DMS153 treated with DMSO at 0.1 percent for 48 hours (cell line): ENCODE measurements around the gene OR56A3.
A peak's percentile ranks its signal among the peaks of the same experiment; 100 is the strongest.

Experiments
- DNase-seq: peaks from one replicate; lab custom pipeline; 2025; ENCODE audit not compliant: unreplicated experiment; lab: John Stamatoyannopoulos, UW

OR56A3 gene

DNA sequence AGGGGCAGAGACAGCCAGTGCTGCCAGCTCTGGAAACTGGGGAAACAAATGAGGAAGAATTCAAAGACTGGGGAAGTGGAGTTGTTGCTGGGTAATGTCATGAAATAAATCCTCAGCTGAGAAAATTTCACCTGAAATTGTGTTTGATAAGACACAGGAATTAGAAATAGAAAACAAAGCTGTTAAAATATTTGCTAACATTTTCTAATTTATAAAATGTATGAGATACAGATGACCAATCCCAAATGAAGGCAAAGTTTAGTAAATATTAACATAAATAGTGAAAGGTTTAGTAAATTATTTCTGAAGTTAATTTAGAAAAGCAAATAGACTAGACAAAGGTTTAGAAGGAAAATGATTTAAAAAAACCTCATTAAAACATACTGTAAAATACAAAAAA, 26.3 kb downstream of the OR56A3 start, which contains the start of gene OR56A5:
Gene OR56A5, minus strand, starts transcription at position 101 of the 400 bp plus-strand sequence. Its CDS starts 0 bp downstream, at position 101.
- no peak for DNase-seq

- DNase-seq, result no peak
Observed at GRCh38 chr11:5973530-5973929, 31.5 kb downstream of the OR56A3 start.

GRCh38 chr11:5983443-5983842, 41.4 kb downstream of the OR56A3 start:
- DNase-seq, result no peak

DNA sequence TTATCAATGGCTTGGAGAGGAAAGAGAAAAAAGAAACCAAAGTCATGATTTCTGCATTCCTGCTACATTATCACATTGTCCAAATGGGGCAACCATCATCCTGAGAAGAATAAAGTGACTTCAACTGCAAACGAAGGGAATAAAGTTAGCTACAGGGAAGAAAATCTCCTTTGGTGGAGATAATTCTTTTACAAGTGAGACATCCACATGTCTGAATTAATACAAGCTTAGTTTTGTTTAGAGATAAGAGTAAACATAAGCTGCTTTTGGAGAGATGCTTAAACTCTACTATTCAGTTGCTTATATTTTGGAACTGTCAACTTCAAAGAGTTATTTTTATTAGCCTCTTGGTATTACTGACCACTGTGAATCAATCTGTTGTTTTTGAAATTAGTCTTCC, 44.8 kb downstream of the OR56A3 start, which contains the start of gene OR52L1:
Gene OR52L1, minus strand, starts transcription at position 101 of the 400 bp plus-strand sequence. Its CDS starts 55 bp downstream, at position 46.
- DNase-seq, result no peak

DNA sequence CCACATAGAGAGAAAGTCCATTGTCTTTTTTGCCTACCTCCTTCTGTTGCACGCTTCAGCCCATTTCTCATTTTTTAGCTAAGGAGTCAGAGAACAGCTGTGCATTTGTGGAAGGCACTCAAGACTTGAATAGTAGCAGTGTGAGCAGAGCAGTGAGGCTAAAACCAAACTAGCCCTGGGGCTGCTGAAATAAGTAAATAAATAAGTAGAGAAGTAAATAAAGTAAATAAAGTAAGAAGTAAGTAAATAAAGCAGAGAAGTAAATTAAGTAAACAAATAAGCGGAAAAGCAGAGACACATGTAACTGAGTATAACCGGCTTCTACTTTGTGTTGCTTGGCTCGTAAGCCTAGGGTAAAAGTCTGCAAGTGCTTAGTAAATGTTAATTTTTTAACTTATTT, 47.2 kb downstream of the OR56A3 start:
- DNase-seq, result no peak

DNA sequence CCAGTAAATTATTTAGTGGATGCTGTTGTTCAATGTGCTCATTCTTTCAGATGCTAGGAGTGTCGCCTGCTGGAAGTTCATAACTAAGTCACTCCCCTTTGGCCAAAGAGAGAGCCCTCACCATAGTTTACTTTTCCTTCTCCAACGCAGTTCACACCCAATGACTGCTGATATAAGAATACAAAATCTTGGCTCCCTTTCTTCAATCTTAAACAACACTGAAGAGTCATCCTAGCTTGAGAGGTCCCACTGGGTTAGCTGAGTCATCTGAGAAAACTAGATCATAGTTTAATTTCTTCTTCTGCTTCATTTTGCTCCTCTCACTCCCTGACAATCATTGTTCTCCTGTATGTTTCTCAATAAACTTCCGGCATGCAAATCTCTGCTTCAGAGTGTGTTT, 50.1 kb downstream of the OR56A3 start:
- no peak for DNase-seq

GRCh38 chr11:5992604-5993251, 50.7 kb downstream of the OR56A3 start:
- DNase-seq, result peak; percentile 1

- no peak for DNase-seq
Observed at GRCh38 chr11:5994791-5995190, 52.7 kb downstream of the OR56A3 start.
